H54 (cell line): Measurements from ENCODE around the gene TMEM51.

Experiments used
- DNase-seq: peaks from one replicate; pipeline ENCODE4 v3.0.0; 2011; ENCODE audit warnings: low spot score, mixed read lengths; ENCODE audit not compliant: insufficient read length
- FAIRE-seq: peaks from 3 replicates; lab custom pipeline; 2011; peaks lifted over from hg19 to GRCh38; lab: Jason Lieb, UNC
- POLR2A ChIP-seq: IDR thresholded peaks from 2 replicates; pipeline ENCODE4 v1.6.1; 2011; ENCODE audit warnings: low read depth, mild to moderate bottlenecking, low read length

The TMEM51 gene, protein sequence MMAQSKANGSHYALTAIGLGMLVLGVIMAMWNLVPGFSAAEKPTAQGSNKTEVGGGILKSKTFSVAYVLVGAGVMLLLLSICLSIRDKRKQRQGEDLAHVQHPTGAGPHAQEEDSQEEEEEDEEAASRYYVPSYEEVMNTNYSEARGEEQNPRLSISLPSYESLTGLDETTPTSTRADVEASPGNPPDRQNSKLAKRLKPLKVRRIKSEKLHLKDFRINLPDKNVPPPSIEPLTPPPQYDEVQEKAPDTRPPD

DNA sequence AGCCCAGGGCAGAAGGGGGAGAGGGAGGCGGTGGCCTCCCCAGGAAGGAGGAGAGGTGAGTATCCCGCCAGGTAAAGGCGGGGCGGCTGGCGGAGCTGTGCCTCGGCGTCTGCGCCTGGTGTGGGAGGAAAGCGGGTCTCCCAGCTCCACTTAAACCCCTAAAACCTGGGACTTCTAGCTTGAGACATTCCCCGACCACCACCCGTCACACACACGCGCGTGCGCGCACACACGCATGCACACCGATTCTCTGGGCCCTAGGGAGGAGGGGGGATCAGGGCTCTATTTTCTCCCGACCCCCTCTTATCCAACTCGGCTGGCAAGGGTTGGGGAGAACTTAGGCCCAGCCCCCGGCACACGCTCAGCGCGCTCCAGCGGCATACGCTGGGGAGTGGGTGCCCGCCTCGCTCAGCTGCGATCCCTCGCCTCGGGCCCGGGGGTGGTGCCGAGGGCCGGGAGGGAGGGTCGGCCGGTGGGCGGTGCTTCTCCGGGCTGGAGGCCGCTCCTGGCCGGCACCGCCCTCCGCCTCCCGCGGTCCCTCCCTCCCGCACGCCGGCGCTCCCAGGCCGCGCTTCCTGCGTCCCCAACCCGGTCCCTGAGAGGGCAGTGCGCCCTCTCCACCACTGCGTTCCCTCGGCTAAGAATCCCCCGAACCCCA is at the start of gene TMEM51:
Gene TMEM51 (plus strand): TSS at position 564 of the 658 bp plus-strand sequence. CDS start 61,341 bp downstream, outside the sequence.
- DNase-seq (peak; percentile 31), FAIRE-seq (no peak)

DNA sequence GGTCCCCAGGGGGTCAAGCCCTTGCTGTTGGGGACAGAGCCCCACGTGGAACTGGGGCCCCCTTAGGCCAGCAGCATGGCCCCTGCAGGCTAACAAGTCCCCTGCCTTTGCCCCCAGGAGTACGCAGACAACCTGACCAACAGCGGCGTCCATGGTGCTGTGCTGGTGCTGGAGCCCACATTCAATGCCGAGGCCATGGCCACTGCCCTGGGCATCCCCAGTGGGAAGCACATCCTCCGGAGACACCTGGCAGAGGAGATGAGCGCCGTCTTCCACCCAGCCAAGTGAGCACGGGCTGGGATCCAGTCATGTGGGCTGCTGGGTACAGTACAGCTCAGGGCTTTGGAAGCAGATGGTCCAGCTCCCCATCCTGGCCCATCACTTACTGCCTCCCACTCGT is 49.6 kb upstream of the TMEM51 start:
- DNase-seq = no peak
- FAIRE-seq = no peak
- TF ChIP-seq POLR2A = no peak

More for the DNA sequence above, at the start of gene TMEM51:
- TF ChIP-seq POLR2A = peak; percentile 40; the same call in 1 of the 2 replicates

DNA sequence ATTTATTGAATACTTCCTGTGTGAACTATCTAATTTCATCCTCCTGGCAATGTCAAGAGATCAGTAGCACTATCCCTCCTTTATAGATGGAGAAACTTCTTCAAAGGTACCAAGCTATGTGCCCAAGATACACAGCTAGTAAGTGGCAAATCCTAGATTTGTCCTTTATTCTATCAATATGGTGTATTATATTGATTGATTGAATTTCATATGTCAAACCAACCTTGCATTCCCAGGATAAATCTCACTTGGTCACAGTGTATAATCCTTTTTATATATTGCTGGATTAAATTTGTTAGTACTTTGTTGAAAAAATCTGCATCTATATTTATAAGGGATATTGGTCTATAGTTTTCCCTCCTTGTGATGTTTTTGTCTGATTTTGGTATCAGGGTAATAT is 48.8 kb upstream of the TMEM51 start:
- no peak for TF ChIP-seq POLR2A
- no peak for FAIRE-seq
- DNase-seq = no peak

DNA sequence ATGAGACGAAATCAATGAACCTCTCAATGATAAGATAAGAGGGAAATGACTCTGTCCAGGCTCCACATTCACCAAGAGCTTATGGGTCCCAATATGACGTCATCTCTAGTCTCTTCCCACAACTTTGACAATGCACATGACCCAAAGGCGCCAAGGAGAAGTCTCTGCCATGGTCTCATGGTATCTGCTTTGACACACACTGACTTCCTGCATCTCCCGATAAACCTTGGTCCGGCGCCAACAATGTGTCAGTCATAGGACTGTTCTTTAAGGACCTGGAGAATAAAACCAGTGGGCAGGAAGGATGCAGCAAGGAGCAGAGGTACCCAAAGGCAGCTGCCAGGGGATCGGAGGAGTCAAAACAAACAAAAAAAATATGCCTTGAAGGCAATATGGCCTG is 46.9 kb upstream of the TMEM51 start:
- DNase-seq (no peak), FAIRE-seq (no peak)

DNA sequence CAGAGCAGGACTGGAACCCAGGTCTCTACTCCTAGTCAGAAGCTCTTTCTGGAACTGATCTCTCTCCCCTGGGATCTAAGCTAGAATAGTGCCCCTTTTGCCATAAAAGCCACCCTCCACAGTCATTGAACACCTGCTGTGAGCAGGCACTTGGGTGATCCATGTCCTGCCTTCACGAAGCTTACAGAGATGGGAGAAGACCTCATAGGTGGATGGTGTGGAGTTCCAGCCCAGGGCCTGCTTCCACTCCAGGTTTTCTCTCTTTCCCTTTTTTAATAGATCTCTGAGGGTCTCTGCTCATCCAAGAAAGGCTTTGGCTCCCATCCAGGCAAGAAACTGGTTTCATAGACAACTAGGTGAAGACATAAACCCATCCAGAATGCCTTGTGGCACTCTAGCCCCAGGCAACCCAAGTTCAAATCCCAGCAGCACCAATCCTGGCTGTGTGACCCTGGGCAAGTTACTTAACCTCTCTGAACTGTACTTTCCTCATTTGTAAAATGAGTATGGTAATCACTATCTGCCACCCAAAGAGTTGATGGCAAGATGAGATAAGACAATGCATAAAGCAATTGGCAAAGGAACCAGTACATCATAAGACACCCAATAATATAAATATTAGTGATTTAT is 46.4 kb upstream of the TMEM51 start:
- TF ChIP-seq POLR2A = no peak
- DNase-seq (no peak), FAIRE-seq (no peak)

More for the DNA sequence above, 46.9 kb upstream of the TMEM51 start:
- TF ChIP-seq POLR2A = no peak

DNA sequence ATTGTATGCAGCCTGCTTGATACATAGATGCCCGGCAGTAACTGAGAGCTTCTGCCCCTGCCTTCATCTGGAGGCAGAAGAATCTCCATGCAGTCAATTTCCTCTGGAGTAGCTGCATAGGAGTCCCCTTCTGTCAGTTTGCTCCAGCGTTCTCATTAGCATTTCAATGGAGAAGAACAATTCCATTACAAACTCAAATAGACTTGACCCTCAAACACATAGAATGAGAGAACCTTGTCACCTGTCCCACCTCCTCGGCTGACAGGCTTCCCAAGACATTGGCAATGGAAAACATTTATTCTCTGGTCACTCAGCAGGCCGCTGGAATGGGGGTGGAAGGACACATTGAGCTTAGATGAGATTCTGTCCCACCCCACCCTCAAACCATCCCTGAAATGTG is 45.6 kb upstream of the TMEM51 start:
- FAIRE-seq = no peak
- DNase-seq = no peak

DNA sequence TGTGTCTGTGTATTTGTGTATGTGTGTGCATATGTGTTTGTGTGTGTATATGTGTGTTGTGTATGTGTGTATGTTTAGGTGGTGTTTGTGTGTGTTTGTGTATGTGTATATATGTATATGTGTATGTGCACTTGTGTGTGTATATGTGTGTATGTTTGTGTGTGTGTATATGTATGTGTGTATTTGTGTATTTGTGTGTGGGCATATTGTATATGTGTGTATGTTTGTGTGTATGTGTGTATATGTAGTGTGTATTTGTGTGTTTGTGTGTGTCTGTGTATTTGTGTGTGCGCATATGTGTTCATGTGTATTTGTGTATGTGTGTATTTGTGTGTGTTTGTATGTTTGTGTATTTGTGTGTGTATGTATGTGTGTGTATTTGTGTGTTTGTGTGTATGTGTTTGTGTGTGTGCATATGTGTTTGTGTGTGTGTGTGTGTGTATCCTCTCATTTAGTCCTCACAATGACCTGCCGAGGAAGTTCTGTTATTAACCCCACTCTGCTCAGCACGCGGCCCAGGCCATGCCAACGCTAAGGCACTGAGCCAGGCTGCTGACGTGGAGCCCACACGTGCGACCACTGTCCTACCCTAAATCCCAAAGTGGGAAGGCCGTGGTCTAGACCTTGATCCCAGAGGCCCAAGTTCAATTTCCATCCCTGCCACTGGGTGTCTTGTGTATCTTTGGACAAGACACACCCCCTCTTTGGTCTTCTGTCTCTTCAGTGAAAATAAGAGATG is 43.2 kb upstream of the TMEM51 start:
- peak; percentile 15 for DNase-seq
- FAIRE-seq = no peak
- TF ChIP-seq POLR2A = no peak

More for the DNA sequence above, 45.6 kb upstream of the TMEM51 start:
- TF ChIP-seq POLR2A = no peak

DNA sequence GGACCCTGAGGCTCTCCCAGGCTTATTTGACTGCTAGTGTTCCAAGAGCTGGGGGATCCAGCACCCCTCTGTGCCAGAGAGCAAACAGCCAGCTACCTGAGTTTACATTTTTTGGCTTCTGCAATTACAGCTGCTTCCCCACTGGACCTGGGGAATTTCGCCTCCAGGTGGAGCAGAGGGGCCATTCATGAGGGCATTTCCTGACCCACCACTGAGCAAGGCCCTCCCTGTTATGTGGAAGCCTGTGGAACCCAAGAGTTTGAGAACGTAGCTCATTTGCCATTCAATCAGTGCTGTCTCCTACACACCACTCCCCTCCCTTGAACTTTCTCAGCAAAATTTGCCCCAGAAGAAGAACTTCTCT is 42.7 kb upstream of the TMEM51 start:
- no peak for DNase-seq
- FAIRE-seq = no peak
- no peak for TF ChIP-seq POLR2A

DNA sequence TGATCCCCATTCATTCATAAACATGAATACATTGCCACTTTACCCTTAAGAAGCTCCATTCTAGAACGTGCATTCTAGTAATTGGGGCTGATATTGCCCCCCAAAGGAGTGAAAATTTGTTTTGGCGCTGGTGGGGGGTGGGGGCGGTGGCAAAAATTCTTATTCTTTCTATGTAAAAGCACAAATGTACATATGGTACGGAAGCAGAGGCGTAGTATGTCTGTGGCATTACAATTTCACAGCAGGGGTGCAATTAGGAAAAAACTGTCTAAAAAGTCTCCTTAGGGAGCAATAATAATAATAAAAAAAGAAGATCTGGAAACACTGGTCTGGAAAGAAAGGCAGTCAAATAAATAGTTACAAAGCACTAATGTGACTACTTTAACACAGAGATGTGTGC is 40.4 kb upstream of the TMEM51 start:
- no peak for DNase-seq
- FAIRE-seq = no peak
- no peak for TF ChIP-seq POLR2A

DNA sequence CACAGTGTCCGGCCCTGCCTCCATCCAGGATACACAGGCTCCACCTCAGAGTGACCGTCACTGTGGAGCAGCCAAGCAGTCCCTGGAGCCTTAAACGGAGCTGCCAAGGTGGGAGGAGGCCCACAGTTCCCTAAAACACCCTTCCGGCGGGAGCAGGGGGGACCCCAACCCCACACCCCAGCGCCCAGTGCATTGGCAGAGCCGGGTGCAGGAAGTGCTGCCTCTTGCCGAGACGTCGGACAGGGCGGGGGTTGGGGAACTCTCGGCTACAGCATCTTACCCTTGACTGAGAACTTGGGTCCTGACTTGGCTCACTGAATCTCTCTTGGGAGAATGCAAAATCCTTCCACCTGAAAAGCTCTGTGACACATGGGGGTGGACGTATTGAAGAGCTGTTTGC is 38.7 kb upstream of the TMEM51 start:
- no peak for FAIRE-seq
- DNase-seq = no peak
- TF ChIP-seq POLR2A = no peak

DNA sequence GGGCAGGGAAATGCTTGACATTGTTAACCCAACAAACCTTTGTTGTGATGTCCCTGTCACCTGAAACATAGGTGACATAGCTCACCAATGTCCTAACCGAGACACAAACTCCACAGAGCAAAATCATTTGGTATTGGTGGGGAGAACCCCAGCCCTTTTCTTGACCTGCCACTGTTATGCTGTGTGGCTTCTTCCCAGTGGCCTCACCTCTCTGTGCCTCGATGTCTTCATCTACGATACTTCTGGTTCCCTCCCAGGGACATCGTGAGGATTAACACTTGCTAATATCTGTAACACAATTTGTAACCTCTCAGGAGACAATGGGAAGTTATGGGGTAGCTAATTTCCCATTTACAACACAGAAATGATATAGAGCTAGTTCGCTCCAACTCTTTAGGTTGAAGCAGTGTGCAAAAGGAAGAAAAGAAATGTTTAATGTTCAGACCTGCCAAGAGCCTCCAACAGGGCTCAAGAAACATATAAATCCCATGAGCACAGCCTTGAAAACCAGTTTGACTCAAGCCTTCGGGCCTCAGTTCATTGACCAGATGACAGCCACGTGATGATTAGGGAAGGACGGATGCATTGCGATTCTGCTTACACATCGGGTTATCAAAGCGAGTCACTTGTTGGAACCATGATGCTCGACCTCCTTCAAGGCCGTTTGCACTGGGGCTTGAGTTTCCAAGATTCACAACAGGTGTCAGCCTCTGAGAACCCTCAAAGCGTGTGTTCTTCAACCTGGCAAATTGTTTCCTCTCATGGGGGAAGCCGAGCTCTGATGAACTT is 37.8 kb upstream of the TMEM51 start:
- DNase-seq = no peak
- no peak for TF ChIP-seq POLR2A
- no peak for FAIRE-seq

DNA sequence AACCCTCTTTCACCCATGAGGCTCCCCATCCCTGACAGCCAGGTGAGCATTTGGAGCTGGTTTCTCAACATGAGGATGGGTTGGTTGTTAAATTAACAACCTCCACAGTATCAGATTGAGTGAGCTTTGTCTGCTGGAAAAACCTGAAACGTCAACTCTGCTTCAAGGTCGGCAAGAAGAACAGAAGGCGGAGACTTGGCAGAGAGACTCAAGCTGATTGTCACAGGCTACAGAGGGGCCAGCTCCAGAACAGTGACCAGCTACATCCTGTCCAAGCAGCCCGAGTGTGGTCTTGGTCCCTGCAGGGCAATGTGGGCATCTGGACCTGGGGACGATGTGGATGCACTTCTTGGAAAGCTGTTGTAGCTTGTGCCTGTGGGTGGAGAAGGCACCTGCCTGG is 36.6 kb upstream of the TMEM51 start:
- DNase-seq (no peak), FAIRE-seq (no peak)
- no peak for TF ChIP-seq POLR2A

DNA sequence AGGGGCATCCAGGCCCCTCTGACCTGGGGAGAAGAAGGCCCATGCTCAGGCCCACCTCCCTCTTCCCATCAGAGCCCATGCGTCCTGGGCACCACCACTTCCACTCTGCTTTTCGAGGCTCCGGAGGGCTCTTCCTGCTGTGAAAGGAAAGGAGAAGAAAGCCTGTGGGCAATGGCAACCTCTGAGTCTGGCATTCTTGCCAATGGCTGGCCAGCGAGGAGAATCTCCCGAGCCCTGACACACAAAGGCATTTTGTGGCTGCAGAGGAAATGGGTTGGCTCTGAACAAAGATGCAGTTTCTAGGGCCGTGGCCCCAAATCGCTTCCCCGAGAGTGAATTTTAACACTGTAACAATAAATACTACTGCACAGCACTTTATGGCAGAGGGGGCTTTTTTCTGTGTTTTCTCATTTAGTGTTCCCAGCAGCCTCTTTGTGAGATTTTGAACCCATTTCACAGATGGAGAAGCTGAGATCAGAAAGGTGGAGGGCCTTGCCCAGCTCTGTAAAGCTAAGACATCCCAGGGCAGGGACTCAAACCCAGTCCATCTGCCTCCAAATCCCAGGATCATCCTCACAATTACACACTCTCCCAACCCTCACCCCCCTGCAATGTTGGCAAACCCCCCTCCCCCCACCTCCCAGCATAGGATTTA is 35.7 kb upstream of the TMEM51 start:
- TF ChIP-seq POLR2A = no peak
- FAIRE-seq (no peak), DNase-seq (no peak)
